ENCODE measurements around the gene LCN9.

The LCN9 gene

GRCh38 chr9:135711881-135712280 lies 48.8 kb downstream of the LCN9 start:
- no peak for DNase-seq
- in situ Hi-C loops (cut with MboI; ENCODE audit: low pct_unique_long_range_greater_than_20kb, low sequenced_read_pairs), result no loop called here

- in situ Hi-C loops (cut with MboI; ENCODE audit: low pct_unique_long_range_greater_than_20kb, low sequenced_read_pairs), result no loop called here
- no peak for DNase-seq
Measured at GRCh38 chr9:135712613-135713295, 49.6 kb downstream of the LCN9 start.

- in situ Hi-C loops (cut with MboI; ENCODE audit: low pct_unique_long_range_greater_than_20kb, low sequenced_read_pairs), result no loop called here
Measured at GRCh38 chr9:135714242-135715055, 51.3 kb downstream of the LCN9 start.

GRCh38 chr9:135715056-135715595 lies 52.0 kb downstream of the LCN9 start:
- in situ Hi-C loops (cut with MboI; ENCODE audit: low pct_unique_long_range_greater_than_20kb, low sequenced_read_pairs), result no loop called here
- DNase-seq, result no peak

More at GRCh38 chr9:135714242-135715055, 51.3 kb downstream of the LCN9 start:
- DNase-seq, result no peak

GRCh38 chr9:135716045-135716444 lies 52.9 kb downstream of the LCN9 start:
- no peak for DNase-seq
- in situ Hi-C loops (cut with MboI; ENCODE audit: low pct_unique_long_range_greater_than_20kb, low sequenced_read_pairs), result no loop called here

Data from KBM-7 (cell line).